HG02798 (cell line): ENCODE data around the gene RBBP5.

ENCODE experiments used
- ATAC-seq: cut with Tn5 transposase; IDR thresholded peaks from one replicate; pipeline ENCODE4 v1.9.1; 2021; ENCODE audit warnings: mild to moderate bottlenecking; ENCODE audit not compliant: unreplicated experiment, poor library complexity

RBBP5 gene

DNA sequence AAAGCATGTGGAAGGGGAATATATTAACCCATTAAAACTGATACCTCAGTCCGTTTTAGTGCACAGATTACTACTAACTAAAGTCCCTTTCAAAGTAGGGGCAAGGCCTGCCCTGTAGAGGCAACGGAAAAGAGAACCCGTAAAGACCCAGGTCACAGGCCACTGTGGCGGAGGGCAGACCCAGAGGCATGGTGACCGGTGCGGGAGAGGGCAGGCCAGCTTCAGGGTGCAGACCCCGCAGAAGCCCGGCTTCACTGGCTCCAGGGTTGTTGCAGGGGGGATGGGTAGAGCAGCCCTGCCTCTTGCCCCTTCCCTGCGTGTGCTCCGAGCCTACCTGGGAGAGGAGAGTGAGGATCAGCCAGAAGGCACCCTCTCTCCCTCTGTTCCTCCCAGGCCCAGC, 61.0 kb downstream of the RBBP5 start:
- no peak for ATAC-seq

DNA sequence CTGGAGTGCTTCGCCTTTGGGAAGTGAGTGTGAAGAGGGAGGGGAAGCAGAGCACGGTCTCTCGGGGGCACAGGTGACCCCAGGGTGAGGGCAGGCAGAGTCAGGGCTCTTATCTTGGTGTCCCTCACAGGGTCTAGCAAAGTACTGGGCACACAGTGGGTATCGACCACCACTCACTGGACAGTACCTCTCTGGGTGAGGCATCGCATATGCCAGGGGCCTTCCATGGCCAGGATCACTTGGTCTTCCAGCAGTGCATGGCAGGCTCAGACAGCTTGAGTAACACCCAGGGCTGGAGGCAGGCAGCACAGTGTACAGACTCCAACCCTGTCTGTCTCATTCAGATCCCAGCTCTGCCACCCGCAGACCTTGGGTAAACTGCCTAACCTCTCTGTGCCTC, 62.1 kb downstream of the RBBP5 start:
- ATAC-seq, result no peak

DNA sequence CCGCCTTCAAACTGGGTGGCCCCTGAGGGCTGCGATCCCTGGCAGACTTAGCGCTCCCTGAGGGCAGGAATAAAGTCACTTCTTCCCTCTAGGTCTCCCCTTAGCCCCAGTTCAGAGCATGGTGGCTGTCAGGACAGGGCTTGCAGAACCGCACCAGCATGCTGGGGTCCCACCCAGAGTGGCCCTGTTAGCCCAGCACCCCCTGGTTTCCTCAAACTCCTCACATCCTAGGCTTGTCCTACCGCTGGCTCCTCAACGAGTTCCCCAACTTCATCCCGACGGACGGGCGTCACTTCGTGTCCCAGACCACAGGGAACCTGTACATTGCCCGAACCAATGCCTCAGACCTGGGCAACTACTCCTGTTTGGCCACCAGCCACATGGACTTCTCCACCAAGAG, 62.9 kb downstream of the RBBP5 start:
- ATAC-seq, result no peak

DNA sequence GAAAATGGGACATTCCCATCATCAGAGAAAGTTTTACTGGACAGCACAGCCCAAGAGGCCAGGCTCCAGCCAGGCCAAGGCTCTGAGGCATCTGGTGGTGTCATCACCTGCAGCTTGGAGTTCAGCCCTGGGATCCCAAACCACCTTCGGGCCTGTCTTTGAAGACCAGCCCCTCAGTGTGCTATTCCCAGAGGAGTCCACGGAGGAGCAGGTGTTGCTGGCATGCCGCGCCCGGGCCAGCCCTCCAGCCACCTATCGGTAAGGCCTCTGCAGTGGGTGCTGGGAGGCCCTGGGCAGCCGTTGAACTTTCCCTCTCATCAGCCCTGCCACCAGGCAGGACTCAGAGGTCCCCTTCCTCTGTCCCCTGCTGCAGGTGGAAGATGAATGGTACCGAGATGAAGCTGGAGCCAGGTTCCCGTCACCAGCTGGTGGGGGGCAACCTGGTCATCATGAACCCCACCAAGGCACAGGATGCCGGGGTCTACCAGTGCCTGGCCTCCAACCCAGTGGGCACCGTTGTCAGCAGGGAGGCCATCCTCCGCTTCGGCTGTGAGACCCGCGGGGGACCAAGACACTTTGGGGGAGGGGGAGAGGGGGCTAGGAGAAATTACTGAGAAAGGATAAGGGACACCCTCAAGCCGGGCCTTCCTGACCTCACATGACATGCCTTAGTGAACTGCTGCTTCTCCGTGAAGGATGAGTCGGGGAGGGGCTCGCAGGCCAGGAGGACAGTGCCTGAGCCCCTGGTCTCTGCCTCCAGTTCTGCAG, 63.8 kb downstream of the RBBP5 start:
- no peak for ATAC-seq

DNA sequence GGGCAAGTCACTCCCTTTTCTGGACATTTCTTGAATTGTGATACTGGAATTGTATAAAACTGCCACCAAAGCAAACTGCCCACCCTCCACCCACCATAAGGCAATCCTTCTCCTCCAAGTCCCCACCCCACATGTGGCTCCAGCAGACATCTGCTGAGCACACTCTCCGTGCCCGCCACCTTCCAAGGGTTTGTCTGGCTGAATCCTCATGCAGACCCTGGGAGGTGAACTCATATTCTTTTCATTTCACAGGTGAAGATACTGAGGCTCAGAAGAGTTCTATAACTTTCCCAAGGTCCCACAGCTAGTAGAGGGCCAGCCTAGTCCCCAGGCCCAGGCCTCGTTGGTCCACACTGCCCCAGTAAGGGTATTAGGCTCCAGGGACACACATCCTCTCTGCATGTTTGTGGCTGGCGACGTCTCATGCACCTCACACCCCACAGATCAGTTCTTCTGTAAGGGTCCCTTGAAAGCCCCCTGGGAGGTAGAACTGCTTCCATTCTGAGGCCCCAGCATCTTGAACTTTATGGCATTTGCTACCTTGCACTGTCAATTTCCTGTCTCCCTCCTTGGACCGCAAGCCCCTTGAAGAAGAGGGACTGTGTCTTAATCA, 64.7 kb downstream of the RBBP5 start:
- no peak for ATAC-seq

DNA sequence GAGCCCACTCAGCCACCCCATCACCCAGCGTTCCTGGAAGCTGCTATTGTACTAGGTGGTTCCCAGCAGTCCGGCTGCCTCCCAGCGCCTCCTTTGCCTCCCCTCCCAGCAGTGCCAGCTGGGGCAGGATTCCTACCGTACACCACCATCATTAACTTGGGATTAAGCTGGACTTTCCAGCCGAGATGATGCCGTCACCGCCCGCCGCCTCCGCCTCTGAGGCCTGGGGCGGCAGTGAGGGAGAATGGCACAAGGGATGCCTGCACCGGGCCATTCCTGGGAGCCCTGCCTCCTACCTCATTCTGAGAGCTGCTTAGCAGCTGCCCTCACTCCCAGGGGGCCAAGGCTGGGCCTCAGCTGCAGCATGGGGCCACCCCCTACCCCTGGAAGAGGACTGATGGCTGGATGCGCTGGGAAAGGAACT, 65.6 kb downstream of the RBBP5 start:
- no peak for ATAC-seq

DNA sequence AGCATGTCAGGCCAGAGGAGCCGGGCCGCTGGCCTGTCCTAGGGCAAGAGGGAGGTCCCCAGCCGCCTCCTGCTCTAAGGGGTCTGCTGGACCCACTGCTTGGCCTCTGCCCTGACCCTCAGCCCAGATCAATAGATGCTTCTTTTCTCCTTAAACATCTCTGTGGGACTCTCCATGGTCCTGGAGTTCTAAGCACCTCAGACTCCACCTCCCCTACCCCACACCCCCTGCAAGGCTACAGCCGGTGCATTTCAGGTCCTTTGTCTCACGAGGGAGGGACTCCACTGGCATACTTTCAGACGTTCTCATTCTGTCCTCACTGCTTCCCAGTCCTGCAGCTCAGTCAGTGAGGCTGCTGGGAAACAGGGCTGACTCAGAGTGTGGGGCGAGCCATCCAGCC, 67.8 kb downstream of the RBBP5 start:
- no peak for ATAC-seq

DNA sequence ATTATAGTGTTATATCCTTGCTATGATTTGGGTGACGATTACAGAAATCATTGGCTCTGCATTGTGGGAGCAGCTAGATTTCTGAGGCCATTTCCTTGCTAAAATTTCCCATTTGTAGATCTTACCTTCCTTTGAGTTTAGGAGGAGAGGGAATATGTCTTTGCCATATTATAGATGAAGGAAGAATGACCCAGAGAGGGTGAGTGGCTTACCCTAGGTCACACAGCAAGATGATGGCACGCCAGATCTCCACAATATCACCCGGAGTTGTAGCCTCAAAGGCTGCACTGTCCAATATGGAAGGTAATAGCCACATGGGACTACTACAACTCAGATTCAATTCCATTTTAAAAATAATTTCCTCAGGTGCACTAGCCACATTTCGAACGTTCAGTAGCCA, 68.5 kb downstream of the RBBP5 start:
- no peak for ATAC-seq

DNA sequence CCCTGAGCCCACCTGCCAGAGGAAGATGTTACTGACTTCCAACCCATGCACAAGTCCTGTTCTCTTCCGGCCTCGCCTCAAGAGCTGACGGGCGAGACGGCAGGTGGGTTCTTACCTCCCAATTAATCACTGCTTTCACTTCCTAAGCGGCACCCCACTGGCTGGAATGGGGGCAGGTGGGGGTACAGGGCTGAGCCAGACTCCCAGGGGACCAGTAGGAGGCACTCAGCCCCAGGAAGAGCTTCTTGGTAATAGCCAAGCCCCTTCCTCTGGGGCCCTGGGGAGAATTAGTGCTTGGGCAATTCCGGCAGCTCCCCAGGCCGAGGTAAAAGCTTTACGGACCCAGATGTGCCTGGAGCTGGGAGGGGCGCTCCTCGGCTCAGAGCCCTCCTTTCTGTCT, 69.1 kb downstream of the RBBP5 start:
- ATAC-seq, result no peak

DNA sequence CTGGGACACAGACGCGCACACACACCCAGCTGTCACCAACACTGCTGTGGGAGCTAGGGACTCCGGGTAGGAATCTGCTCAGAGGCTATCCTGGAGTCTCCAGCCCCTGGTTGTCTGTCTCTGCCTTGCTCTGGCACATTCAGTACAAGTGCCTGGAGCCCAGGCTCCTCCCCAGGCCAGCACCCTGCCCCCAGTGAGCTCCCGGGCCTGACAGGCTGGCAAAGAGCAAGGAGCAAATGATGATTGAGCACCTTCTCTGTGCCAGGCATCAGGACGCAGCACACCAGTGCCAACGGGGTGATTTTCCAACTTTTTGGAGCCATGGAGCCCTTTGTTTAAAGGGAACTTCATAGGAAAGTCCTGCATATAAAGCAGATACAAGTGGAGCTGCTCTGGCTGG, 72.3 kb downstream of the RBBP5 start:
- ATAC-seq, result no peak

DNA sequence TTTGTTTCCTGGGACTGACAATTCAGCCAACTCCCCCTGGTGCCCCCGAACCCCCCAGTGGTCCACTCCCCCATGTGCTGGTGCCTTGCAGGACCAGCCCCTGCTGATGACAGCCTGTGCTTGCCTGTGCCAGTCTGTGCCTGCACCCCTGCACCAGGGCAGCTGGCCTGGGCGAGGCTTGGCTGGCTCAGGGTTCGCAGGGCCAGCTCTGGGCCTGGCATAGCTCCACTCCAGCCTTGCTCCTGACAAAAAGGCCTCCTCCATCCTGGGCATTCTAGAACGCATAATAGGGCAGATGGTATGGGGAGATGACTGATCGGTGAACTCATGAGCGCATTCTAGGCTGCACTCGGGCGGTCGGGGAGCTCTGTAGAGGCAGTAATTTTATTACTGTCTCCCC, 73.4 kb downstream of the RBBP5 start:
- ATAC-seq, result no peak

DNA sequence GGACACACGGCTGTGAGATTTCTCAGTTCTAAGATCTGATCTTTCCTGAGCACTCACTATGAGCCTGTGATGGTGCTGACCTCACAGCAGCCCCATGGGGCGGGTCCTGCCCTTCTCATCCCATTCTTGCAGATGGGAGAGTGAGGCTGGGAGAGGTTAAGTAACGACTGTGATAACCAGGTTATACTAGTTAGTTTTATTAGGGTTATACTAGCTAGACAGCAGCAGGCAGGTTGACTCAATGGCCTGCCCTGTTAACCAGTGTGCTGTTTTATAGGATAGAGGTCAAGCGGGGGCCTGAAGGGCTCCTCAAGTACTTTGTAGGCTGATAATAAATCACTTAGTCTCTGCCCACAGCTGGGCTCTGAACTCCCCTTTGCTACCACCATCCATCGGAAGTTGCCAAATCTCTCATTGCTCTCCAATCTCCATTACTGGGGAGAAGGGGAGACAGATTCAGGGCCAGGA, 74.0 kb downstream of the RBBP5 start:
- ATAC-seq, result no peak

DNA sequence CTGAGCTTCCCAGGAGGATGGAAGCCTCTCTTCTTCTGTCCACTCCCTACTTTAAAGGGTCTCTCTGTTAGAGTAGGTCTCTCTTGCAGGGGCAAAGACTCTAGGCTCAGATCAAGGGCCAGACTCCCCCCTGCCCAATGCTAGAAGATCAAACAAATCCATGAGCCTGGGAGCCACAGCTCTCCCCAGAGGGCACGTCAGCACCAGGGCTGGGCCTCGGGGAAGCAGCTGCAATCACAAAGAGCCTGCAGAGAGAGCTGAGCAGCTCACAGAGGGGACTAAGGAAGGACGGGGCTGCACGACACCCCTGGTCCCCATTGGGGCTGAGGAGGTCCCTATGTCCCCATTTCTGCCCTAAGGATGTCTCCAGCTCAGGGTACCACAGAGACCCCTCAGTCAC, 74.9 kb downstream of the RBBP5 start:
- ATAC-seq, result no peak

DNA sequence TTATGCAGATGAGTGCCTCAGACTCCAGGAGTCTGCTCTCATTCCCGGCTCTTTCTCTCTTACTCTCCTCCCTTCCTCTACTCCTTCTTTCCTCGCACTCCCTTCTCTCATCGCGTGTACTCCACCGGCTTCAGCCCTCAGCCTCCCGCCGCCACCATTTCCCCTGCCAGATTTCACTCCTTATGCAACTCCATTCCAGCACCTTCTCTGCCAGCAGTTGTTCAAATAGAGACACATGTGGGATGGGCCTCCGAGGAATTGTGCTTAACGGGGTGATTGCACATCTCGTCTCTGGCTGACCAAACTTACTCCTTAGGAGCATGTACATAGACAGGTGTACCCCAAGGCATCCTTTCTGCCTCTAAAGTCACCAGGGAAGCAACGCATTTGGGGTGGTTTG, 76.6 kb downstream of the RBBP5 start:
- no peak for ATAC-seq

DNA sequence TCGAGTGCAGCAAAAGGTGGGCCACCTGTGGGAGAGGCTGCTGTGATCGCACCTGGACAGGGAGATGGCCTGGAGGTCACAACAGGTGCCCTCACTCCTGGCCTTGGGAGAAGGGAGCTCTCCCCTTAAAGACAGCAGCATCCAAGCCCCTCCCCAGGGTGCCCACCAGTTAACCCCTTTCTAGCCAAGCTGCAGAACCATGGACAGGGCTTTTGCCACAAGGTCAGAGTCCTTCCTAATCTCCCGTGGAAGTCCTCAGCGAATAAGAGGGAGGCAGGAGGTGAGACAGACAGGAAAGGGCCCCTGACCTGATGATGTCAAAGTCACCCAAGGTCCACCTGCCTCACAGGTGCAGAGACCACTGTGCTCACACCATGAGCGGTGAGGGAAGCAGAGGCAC, 77.0 kb downstream of the RBBP5 start:
- ATAC-seq, result no peak

DNA sequence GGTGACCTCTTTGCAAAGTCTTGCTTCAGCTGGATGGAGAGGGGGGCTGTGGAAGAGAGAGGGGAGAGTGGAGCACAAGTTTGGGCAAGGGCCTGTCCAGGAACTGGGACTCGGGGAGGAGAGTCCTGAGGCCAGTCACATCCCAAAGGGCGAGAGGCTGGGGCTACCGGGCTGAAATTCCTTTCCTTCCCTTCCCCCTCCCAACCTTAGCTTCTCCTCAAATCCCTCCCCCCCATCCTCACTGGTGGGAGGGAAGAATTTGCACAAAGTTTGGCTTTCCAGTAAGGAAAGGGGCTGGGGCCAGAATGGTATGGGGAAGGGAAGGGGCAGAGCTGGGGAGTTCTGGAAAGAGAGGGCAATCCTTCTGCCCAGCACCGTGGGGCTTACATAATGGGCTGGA, 77.9 kb downstream of the RBBP5 start:
- no peak for ATAC-seq

DNA sequence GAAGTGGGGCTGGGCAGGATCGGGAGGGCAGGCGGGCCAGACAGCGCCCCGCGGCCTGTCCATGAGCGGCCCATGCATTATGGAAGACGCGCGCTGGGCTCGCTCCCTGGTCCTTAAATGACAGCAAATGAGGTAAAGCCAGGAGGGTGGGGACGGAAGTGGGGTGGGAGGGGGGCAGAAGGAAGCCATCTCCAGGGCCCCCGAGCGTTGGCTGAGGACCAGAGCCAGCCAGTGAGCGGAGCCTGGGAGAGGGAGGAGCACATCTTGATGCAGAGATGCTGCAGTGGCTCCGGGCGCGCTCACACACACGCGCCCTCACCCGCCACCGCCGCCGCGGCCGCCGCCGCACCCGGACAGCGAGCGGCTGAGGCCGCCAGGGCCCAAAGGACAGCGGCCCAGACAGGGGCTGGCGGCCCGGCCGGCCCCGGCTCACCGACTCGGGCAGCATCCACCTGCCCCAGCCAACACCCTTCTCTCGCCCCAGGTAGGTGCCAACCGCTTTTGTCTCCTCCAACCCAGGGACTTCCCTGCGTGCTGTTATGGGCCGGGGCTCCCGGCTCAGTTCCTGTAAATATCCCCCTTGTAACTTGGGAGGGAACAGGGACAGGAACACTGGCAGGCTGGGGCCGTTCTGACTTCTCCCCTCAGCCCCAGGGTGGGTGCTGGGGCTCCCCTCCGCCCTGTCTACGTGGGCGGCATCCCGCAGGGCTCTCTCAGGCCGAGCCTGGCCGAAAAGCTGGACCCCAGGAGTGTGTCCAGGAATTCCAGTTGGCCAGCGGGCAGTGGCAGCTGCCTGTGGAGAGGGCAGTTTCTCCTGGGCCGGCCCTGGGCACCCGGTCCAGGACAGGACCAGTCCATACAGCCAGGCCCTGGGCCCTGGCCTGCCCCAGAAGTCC, 78.6 kb downstream of the RBBP5 start, which contains the start of gene CNTN2:
Gene CNTN2, plus strand, starts transcription at position 302 of the 896 bp plus-strand sequence. CDS start 9,974 bp downstream, outside the sequence.
- no peak for ATAC-seq

DNA sequence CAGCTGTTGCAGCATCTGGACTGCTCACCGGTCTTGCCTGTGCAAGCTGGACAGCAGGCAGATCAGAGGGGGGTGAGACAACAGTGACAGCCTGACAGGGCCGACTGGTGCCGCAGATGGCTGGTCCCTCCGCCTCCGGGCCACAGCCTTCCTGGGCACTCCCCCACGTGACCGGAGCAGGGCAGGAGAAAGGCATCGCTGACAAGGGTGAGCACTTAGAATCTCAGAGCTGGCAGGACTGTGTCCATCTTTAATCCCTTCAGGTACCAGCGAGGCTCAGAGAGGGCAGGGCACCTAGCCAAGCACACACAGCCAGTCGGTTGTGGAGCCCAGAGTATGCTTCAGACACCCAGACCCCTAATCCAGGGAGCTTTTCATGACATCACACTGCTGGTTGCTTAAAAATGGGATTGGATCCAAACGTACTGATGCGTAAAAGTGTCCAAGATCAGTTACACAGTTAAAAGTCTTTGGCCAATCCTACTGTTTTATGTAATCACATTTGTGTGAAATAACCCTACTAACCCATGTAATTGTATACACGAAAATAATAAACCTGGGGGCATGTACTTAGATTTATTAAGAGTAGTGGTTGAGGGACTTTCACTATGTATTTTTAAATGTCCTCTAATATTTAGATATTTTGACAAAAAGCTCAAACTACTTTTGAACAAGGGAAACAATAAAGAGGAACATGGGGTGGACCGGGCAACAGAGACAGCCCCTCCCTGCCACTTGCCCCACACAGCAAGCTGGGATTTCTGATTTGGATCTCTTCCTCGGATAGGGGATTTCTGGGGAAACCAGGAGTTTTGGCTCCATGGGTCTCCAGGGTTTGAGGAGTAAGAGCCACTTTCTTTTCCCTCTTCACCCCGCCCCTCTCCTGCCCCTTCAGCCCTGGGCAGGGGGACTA, 79.5 kb downstream of the RBBP5 start:
- ATAC-seq, result no peak

DNA sequence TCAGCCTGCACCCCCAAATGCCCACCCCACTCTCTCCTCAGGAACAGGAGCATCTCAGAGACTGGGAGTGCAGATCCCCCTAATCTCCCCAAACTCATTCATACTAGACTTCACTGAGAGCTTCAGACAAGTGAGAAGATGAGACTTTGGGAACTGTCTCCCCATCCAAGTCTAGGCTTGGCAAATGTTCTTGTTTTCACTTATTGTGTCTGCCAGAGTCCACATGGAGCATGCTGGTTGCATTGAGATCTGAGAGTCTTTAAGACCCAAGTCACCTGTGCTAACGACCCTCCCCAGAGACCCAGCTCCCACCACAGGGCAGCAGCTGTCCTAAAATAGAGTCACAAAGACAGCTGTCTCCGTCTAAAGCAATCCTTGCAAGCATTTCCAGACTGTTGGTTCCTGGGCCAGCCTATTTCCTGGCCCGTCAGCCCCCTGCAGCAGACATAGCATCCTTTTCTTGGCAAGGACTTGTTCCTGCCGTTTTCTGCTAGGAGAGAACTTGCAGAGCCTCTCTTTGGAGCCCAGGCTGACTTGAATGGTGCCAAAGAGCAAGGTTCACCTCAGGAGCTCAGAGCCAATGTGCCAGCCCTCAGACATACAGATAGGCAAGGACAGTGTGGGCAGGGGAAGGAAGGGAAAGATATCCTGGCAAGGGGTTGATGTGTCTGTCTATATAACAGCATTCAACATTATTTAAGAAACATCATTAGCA, 80.6 kb downstream of the RBBP5 start:
- no peak for ATAC-seq
